SK-N-MC (cell line): Measurements from ENCODE around the gene CCDC124.

Experiments
- EZH2 ChIP-seq: fragments of 200-600 bp; sonication (generic); IDR thresholded peaks from one replicate; pipeline ENCODE4 v1.6.1; 2017; ENCODE audit warnings: antibody characterized with exemption
- POLR2AphosphoS5 ChIP-seq: IDR thresholded peaks from 2 replicates; pipeline ENCODE4 v1.6.1; 2012; ENCODE audit warnings: mild to moderate bottlenecking, low read depth, low read length, borderline replicate concordance

DNA sequence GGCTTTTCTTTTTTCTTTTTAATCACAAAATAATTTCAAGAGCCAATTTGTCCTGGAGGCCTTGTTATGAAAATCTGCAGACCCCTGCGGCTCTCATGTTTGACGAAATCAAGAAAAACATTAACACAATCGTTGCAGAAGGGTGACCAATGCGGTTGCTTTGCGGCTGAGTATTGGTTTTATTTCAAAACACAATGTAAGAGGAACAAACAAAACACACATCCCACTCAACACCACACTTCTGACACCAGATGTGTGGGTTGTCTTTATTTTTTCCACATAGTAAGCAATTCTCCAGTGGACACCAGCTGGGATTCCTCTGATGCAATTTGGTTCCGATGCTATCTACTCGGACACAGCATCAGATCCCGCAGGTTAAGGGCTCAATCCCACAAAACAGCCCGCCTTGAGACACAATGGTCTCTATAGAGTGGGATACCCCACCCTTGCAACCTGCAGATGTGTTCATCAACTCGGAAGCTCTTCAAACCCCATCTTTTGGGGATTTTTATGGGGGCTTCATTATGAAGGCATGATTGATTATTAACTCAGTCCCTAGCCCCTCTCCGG, 21.9 kb upstream of the CCDC124 start:
- no peak for TF ChIP-seq EZH2
- TF ChIP-seq POLR2AphosphoS5 = no peak
